ENCODE measurements around the gene SLC47A2. TPM values are rescaled to one million over a fixed set of nuclear protein-coding genes. Genes with fewer than 3 reads are reported as not detected.

SLC47A2 gene
- total and polyA plus RNA-seq, 2 of the 13 experiments (the other 11 are each of a cell fraction or from before 2014, with no cell fraction given): 0.04 TPM; not detected in 1

GRCh38 chr17:19747829-19748806 is 31.7 kb upstream of the SLC47A2 start, which contains the start of gene ALDH3A1 (continued):
- 0 out of 2 replicates have a peak, but pooled peaks have one; percentile 35 for TF ChIP-seq ZNF710 (CRISPR knock-in tag; IDR thresholded peaks at IDR 0.05; ENCODE audit: borderline replicate concordance)
- peak; percentile 17; the same call in 1 of the 2 replicates for TF ChIP-seq RXRA (CRISPR knock-in tag; IDR thresholded peaks at IDR 0.05)
- no peak for TF ChIP-seq TBX3 (IDR thresholded peaks at IDR 0.05; ENCODE audit: borderline replicate concordance)
- TF ChIP-seq SCMH1 (CRISPR knock-in tag; IDR thresholded peaks at IDR 0.05; ENCODE audit: borderline replicate concordance): no peak
- peak; percentile 45 for TF ChIP-seq FOXP4 (CRISPR knock-in tag; IDR thresholded peaks at IDR 0.05)
- TF ChIP-seq YEATS4 (CRISPR knock-in tag; IDR thresholded peaks at IDR 0.05; ENCODE audit: borderline replicate concordance): 0 out of 2 replicates have a peak, but pooled peaks have one; percentile 41
- no peak for TF ChIP-seq PHF8 (CRISPR knock-in tag; IDR thresholded peaks at IDR 0.05)
- peak; percentile 55; the same call in 1 of the 2 replicates for TF ChIP-seq ISL2 (CRISPR knock-in tag; IDR thresholded peaks at IDR 0.05)
- peak; percentile 98 for TF ChIP-seq HINFP (CRISPR knock-in tag; IDR thresholded peaks at IDR 0.05; ENCODE audit: low read depth)
- TF ChIP-seq SOX6 (IDR thresholded peaks at IDR 0.05): no peak
- TF ChIP-seq SOX6 (CRISPR knock-in tag; IDR thresholded peaks at IDR 0.05): peak; percentile 47; the same call in 1 of the 2 replicates
- TF ChIP-seq HMG20B (CRISPR knock-in tag; conservative IDR thresholded peaks at IDR 0.05): no peak
- TF ChIP-seq ETS1 (CRISPR knock-in tag; IDR thresholded peaks at IDR 0.05): no peak
- TF ChIP-seq PATZ1 (CRISPR knock-in tag; IDR thresholded peaks at IDR 0.05): peak; percentile 49
- 0 out of 2 replicates have a peak, but pooled peaks have one; percentile 46 for TF ChIP-seq ZBTB37 (CRISPR knock-in tag; IDR thresholded peaks at IDR 0.05)
- TF ChIP-seq FOXA3 (CRISPR knock-in tag; IDR thresholded peaks at IDR 0.05): 0 out of 2 replicates have a peak, but pooled peaks have one; percentile 29
- no peak for TF ChIP-seq SMARCC2 (IDR thresholded peaks at IDR 0.05)
- peak; percentile 72; the same call in 1 of the 2 replicates for TF ChIP-seq PITX1 (CRISPR knock-in tag; IDR thresholded peaks at IDR 0.05)
